Erythroblast (primary cell): ENCODE data around the gene WFS1.

ENCODE experiments used
- DNase-seq, 2 experiments: peaks; one replicate each; lab custom pipeline; 2025; lab: John Stamatoyannopoulos, UW
- GATA1 ChIP-seq: IDR thresholded peaks from 2 replicates; pipeline ENCODE4 v1.6.1; 2011; ENCODE audit warnings: low read depth, mild to moderate bottlenecking, control low read depth, low read length, moderate library complexity
- POLR2A ChIP-seq: IDR thresholded peaks from 2 replicates; pipeline ENCODE4 v1.6.1; 2011; ENCODE audit warnings: mild to moderate bottlenecking, low read length

The WFS1 gene

DNA sequence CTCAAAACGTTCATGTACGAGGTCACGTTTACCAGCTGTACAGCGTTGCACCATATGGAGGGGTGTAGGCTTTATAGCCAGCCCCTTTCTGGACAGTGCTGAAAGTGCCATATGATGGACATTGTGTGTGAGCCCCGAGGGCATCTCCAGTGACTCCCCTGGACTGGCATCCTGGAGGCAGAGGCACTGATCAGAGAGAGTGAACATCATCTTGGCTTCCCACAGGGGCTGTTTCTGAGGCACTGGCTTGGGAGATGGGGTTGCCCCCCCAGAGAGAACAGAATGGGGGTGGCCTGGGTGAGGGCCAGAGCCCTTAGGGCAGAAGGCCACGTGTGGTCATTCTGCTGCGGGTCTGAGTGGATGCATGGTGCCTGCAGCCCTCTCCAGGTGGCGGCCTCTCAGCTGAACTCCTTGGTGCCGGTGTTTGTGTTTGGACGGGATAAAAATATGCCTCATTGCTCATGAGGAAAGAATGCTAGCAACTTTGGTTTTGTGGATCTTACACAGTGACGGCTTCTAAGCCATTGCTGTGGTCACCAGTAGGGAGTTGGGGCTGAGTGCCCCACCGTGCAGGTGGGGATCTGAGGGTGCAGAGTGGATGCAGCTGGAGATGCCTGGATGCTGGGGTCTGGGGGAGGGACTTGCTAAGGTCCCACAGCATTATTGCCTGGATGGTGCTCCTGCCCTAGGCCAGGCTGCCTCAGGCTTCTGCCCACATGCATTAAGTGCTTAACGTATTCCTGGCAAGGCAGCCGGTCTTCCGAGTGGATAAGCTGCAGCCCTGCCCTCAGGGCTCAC lies 3.4 kb downstream of the WFS1 start:
- no peak for DNase-seq
- TF ChIP-seq POLR2A (no peak), GATA1 (no peak)

GRCh38 chr4:6273661-6273990 lies 4.0 kb downstream of the WFS1 start:
- DNase-seq: no peak

GRCh38 chr4:6275351-6275750 lies 5.7 kb downstream of the WFS1 start:
- no peak for DNase-seq
- no peak for TF ChIP-seq POLR2A
- TF ChIP-seq GATA1: no peak

More at GRCh38 chr4:6273661-6273990, 4.0 kb downstream of the WFS1 start:
- TF ChIP-seq GATA1 (no peak), POLR2A (no peak)

DNA sequence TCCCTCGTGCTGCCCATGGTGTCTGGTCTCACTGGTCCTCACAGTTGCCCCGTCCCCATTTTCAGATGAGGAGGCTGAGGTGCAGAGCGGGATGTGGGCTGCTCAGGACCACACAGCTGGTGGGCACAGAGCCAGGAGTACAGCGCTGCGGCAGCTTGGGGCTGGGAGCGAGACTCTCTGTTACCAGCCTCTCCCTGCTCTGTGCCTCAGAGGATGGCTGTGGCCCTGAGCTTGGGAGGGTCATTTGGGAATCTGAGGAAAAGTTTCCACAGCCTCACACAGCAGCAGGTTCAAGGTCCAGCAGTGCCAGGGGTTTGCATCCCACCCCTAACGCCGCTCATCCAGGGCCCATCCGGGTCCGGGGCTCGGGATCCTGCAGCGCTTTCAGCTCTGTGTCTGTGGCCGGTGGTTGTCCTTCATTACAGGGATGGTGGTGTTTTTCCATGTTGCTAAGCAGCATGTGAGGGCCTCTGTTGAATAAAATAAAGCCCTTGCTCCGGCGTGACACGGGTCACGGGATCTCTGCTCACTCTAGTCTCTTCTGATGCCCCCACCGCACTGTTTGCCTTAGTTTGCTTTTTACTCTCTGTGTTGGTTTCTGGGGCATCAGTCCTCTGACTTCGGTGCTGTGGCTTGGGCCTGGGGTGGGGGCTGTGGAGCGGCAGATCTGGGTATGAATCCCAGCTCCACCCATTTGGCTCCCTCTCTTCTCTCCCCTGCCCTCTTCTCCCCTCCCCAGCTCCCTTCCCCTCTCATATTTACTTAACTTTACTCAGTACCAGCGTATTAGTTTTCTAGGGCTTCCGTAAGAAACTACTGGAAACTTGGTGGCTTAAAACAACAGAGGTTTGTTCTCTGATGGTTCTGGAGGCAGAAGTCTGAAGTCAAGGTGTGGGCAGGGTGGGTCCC lies 6.5 kb downstream of the WFS1 start:
- no peak for DNase-seq
- TF ChIP-seq GATA1: no peak
- TF ChIP-seq POLR2A: no peak

- no peak for DNase-seq
- TF ChIP-seq GATA1: no peak
- TF ChIP-seq POLR2A: no peak
These were observed 7.6 kb downstream of the WFS1 start for GRCh38 chr4:6277139-6277802.

DNA sequence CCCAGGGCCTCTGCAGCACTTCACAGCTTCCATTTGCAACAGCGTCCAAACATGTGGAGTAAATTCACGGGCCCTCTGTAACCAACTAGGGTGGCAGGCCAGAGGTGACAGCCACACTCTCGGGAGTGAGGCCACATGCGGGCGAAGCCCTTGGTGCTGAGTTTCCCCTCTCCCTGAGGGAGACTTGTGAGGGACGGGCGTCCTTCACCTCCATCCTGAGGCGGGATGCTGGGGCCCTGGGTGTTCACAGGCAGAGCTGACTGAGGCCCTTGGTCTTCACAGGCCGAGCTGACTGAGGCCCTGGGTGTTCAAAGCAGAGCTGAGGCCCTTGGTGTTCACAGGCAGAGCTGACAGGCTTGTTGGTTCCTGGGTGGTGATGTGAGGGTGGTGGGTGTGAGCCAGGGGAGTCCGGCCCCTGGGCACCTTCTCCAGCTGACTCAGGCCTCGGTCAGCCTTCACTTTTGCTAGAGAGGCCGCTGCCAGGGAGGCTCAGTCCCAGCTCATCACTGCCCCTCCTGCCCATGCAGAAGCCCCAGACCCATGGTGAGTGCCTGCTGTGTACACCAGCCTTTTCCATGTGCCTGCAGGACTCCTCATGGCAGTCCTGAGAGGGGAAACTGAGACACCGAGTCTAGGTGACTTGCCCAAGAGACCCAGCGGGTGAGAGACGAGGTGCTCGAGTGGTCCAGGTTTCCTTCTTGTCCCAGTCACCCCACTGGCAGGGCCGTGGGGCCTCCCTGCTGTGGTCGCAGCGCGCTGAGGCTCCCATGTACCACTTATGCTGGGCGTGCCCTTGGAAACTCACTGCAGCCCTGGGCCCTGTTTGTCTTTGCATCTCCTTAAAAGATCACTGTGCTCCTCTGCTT lies 8.5 kb downstream of the WFS1 start:
- no peak for DNase-seq
- TF ChIP-seq POLR2A (no peak), GATA1 (no peak)

- DNase-seq: no peak
- TF ChIP-seq POLR2A (no peak), GATA1 (no peak)
These were observed 9.1 kb downstream of the WFS1 start for GRCh38 chr4:6278801-6279197.

GRCh38 chr4:6279582-6280289 lies 10.1 kb downstream of the WFS1 start:
- DNase-seq: no peak
- TF ChIP-seq POLR2A (no peak), GATA1 (no peak)

- TF ChIP-seq POLR2A: no peak
- no peak for TF ChIP-seq GATA1
- no peak for DNase-seq
These were observed 10.8 kb downstream of the WFS1 start for GRCh38 chr4:6280365-6280996.

GRCh38 chr4:6281436-6282313 lies 12.0 kb downstream of the WFS1 start:
- TF ChIP-seq POLR2A: no peak
- TF ChIP-seq GATA1: no peak
- DNase-seq: no peak

- TF ChIP-seq GATA1 (no peak), POLR2A (no peak)
- no peak for DNase-seq
These were observed 12.7 kb downstream of the WFS1 start for GRCh38 chr4:6282314-6282771.
